ENCODE measurements around the gene PLOD2. TPM values are rescaled to one million over a fixed set of nuclear protein-coding genes. Genes with fewer than 3 reads are reported as not detected.

PLOD2 gene
- total RNA-seq, 1 experiment from 2014 or later, result 36.6 TPM

- Mint-ChIP-seq H3K4me3 (no peak overlapping the region), H3K36me3 (no peaks in the 10 kb centered on the region), H3K27ac (no peak overlapping the region), H3K9me3 (peaks cover 5% of the 10 kb centered on the region; the same call in 1 of the 2 replicates), H3K4me1 (peaks cover 9% of the 10 kb centered on the region), H3K27me3 (ENCODE audit: low read depth) (no peaks in the 10 kb centered on the region)
- DNase-seq (ENCODE audit: low spot score), result no peak
- POLR2A ChIA-PET, result no interaction called here
- ATAC-seq, result no peak
- TF ChIP-seq, protein P1, sequence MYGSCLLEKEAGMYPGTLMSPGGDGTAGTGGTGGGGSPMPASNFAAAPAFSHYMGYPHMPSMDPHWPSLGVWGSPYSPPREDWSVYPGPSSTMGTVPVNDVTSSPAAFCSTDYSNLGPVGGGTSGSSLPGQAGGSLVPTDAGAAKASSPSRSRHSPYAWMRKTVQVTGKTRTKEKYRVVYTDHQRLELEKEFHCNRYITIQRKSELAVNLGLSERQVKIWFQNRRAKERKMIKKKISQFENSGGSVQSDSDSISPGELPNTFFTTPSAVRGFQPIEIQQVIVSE (CRISPR knock-in tag; IDR thresholded peaks at IDR 0.05; ENCODE audit: borderline replicate concordance), result no peak
- TF ChIP-seq, protein P2, sequence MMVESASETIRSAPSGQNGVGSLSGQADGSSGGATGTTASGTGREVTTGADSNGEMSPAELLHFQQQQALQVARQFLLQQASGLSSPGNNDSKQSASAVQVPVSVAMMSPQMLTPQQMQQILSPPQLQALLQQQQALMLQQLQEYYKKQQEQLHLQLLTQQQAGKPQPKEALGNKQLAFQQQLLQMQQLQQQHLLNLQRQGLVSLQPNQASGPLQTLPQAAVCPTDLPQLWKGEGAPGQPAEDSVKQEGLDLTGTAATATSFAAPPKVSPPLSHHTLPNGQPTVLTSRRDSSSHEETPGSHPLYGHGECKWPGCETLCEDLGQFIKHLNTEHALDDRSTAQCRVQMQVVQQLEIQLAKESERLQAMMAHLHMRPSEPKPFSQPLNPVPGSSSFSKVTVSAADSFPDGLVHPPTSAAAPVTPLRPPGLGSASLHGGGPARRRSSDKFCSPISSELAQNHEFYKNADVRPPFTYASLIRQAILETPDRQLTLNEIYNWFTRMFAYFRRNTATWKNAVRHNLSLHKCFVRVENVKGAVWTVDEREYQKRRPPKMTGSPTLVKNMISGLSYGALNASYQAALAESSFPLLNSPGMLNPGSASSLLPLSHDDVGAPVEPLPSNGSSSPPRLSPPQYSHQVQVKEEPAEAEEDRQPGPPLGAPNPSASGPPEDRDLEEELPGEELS (CRISPR knock-in tag; IDR thresholded peaks at IDR 0.05), result no peak
- TF ChIP-seq ATF1 (CRISPR knock-in tag; IDR thresholded peaks at IDR 0.05) (no peak), GABPB1 (CRISPR knock-in tag; IDR thresholded peaks at IDR 0.05) (no peak), ZNF396 (CRISPR knock-in tag; IDR thresholded peaks at IDR 0.05; ENCODE audit: borderline replicate concordance) (no peak), CREM (CRISPR knock-in tag; IDR thresholded peaks at IDR 0.05) (no peak), ZNF423 (CRISPR knock-in tag; IDR thresholded peaks at IDR 0.05) (no peak), NR2C2 (CRISPR knock-in tag; IDR thresholded peaks at IDR 0.05) (no peak), ZNF317 (CRISPR knock-in tag; IDR thresholded peaks at IDR 0.05; ENCODE audit: borderline replicate concordance, low read depth) (no peak), CBFB (CRISPR knock-in tag; IDR thresholded peaks at IDR 0.05; ENCODE audit: low read depth) (no peak), ZNF263 (CRISPR knock-in tag; IDR thresholded peaks at IDR 0.05; ENCODE audit: low read depth) (no peak), STAT6 (CRISPR knock-in tag; conservative IDR thresholded peaks at IDR 0.05; ENCODE audit: low read depth) (no peak), NFATC4 (CRISPR knock-in tag; IDR thresholded peaks at IDR 0.05) (no peak), RELA (CRISPR knock-in tag; IDR thresholded peaks at IDR 0.05; ENCODE audit: borderline replicate concordance) (no peak), ZBTB43 (CRISPR knock-in tag; IDR thresholded peaks at IDR 0.05) (no peak), NFE2L1 (CRISPR knock-in tag; IDR thresholded peaks at IDR 0.05) (no peak), ZNF512 (CRISPR knock-in tag; IDR thresholded peaks at IDR 0.05; ENCODE audit: borderline replicate concordance) (no peak), PRRX2 (CRISPR knock-in tag; IDR thresholded peaks at IDR 0.05) (no peak)
- TF ChIP-seq, protein P3, sequence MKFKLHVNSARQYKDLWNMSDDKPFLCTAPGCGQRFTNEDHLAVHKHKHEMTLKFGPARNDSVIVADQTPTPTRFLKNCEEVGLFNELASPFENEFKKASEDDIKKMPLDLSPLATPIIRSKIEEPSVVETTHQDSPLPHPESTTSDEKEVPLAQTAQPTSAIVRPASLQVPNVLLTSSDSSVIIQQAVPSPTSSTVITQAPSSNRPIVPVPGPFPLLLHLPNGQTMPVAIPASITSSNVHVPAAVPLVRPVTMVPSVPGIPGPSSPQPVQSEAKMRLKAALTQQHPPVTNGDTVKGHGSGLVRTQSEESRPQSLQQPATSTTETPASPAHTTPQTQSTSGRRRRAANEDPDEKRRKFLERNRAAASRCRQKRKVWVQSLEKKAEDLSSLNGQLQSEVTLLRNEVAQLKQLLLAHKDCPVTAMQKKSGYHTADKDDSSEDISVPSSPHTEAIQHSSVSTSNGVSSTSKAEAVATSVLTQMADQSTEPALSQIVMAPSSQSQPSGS (CRISPR knock-in tag; IDR thresholded peaks at IDR 0.05; ENCODE audit: borderline replicate concordance, low read depth), result no peak
- TF ChIP-seq, protein P4, sequence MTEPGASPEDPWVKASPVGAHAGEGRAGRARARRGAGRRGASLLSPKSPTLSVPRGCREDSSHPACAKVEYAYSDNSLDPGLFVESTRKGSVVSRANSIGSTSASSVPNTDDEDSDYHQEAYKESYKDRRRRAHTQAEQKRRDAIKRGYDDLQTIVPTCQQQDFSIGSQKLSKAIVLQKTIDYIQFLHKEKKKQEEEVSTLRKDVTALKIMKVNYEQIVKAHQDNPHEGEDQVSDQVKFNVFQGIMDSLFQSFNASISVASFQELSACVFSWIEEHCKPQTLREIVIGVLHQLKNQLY (CRISPR knock-in tag; IDR thresholded peaks at IDR 0.05), result no peak
- CTCF ChIA-PET, result interaction anchor here (1.0 to 1.4 kb wide), 2 partner anchors 150 to 152 kb away, joined by 3 to 8 read pairs; no protein-coding TSS in a partner anchor
Measured at GRCh38 chr3:146037697-146038096, 123.3 kb downstream of the PLOD2 start.
